OCI-LY1 (cell line): ENCODE data around the gene EDN2.

Experiments used
- EZH2 ChIP-seq: fragments of 200-600 bp; sonication (generic), shearing (Covaris generic); IDR thresholded peaks from 2 replicates; pipeline ENCODE4 v1.8.0; 2017; ENCODE audit warnings: borderline replicate concordance, mixed run types, mild to moderate bottlenecking, antibody characterized with exemption, low read length, moderate library complexity, mixed read lengths
- TF ChIP-seq, protein P1 (sequence below): fragments of 200-600 bp; sonication (generic), shearing (Covaris generic); IDR thresholded peaks from 2 replicates; pipeline ENCODE4 v1.5.1; 2017; ENCODE audit warnings: mild to moderate bottlenecking, antibody characterized with exemption, low read length, moderate library complexity, mixed read lengths

DNA sequence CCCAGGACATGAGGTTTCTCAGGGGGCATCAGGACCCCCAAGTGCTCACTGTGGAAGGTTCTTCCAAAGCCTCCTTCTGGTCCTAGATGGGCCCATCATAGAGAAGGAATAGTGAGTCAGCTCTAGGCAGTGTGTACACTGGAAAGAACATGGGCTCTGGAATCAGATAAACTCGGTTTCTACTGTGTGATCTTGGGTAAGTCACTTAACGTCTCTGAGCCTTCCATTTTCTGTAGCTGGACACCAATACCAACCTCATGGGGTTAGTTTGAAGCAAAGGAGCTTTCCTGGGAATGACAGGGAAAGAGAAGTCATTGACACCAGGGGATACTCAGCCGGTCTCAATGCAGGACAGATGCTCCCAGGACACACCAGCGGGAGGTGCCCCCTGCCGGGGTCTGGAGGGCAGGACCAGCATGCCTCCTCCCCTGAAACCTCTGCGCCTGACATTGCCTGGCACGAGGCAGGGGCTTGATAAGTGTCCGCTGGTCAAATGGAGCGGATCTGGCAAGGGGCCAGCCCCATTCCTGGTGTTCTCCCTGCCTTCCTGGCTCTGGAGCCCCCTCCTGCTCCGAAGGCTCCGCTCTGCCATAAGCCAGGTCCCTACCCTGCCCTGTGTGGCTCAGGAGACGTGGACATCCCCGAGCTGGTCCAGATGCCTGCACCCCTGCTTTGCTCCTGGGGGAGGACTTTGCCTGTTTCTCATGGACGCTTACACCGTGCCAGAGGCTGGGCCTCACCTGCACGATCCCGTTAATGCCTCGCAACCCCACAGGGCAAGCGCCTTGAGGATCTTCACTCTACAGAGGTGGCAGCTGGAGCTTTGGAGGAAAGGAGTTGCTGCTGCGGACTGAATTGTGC lies 52.8 kb downstream of the EDN2 start:
- TF ChIP-seq, protein P1, sequence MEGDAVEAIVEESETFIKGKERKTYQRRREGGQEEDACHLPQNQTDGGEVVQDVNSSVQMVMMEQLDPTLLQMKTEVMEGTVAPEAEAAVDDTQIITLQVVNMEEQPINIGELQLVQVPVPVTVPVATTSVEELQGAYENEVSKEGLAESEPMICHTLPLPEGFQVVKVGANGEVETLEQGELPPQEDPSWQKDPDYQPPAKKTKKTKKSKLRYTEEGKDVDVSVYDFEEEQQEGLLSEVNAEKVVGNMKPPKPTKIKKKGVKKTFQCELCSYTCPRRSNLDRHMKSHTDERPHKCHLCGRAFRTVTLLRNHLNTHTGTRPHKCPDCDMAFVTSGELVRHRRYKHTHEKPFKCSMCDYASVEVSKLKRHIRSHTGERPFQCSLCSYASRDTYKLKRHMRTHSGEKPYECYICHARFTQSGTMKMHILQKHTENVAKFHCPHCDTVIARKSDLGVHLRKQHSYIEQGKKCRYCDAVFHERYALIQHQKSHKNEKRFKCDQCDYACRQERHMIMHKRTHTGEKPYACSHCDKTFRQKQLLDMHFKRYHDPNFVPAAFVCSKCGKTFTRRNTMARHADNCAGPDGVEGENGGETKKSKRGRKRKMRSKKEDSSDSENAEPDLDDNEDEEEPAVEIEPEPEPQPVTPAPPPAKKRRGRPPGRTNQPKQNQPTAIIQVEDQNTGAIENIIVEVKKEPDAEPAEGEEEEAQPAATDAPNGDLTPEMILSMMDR: no peak
- TF ChIP-seq EZH2: no peak
